Activated CD4-positive, alpha-beta T cell treated with anti-CD3 and anti-CD28 coated beads, Interleukin-2, amount 10 ng/mL, durations not matched to agents 24 days and 14 days (primary cell): ENCODE results near the gene MEGF11. TPM values are rescaled to one million over a fixed set of nuclear protein-coding genes. Genes with fewer than 3 reads are reported as not detected.
A peak's percentile ranks its signal among the peaks of the same experiment; 100 is the strongest.

Experiments used
- DNase-seq: peaks from one replicate; pipeline ENCODE4 v3.0.0; 2022
- H3K27ac Mint-ChIP-seq: one replicate; pipeline ENCODE4 v1.8.0; 2022; ENCODE audit warnings: mild to moderate bottlenecking, mixed read lengths
- H3K27me3 Mint-ChIP-seq: one replicate; pipeline ENCODE4 v1.8.0; 2022; ENCODE audit warnings: mixed read lengths
- H3K36me3 Mint-ChIP-seq: one replicate; pipeline ENCODE4 v1.8.0; 2022; ENCODE audit warnings: low read depth, mild to moderate bottlenecking, mixed read lengths
- H3K4me1 Mint-ChIP-seq: one replicate; pipeline ENCODE4 v1.8.0; 2021; ENCODE audit warnings: mixed read lengths
- H3K4me3 Mint-ChIP-seq: one replicate; pipeline ENCODE4 v1.8.0; 2022; ENCODE audit warnings: mild to moderate bottlenecking, moderate library complexity, mixed read lengths
- H3K9me3 Mint-ChIP-seq: one replicate; pipeline ENCODE4 v1.8.0; 2021; ENCODE audit warnings: mixed read lengths
- intact Hi-C: fragments of 100-400 bp; cut with micrococcal nuclease; formaldehyde crosslinking; loops from one replicate; pipeline ENCODE4 v1.15.1; 2023
- total RNA-seq: library from RNA; stranded (reverse); gene quantifications from 2 replicates; pipeline ENCODE4 v1.2.3, GENCODE V29; 2022

MEGF11 gene
- total RNA-seq, 1 donor from 2014 or later: not detected

- Mint-ChIP-seq H3K27me3 (peaks cover 37% of the 10 kb centered on the region), H3K4me3 (no peak overlapping the region)
- DNase-seq: no peak
Measured at GRCh38 chr15:65968511-65968910, 285.0 kb downstream of the MEGF11 start.

GRCh38 chr15:65964792-65965433 is 288.6 kb downstream of the MEGF11 start:
- Mint-ChIP-seq H3K4me3 (no peak overlapping the region), H3K27me3 (peaks cover 45% of the 10 kb centered on the region), H3K4me1 (peaks cover 3% of the 10 kb centered on the region), H3K36me3 (no peaks in the 10 kb centered on the region), H3K9me3 (no peaks in the 10 kb centered on the region), H3K27ac (no peak overlapping the region)
- no peak for DNase-seq
- intact Hi-C loops: no loop called here

More at GRCh38 chr15:65968511-65968910, 285.0 kb downstream of the MEGF11 start:
- H3K4me1 Mint-ChIP-seq: no peaks in the 10 kb centered on the region
- H3K27ac Mint-ChIP-seq: no peak overlapping the region
- no peaks in the 10 kb centered on the region for H3K9me3 Mint-ChIP-seq
- H3K36me3 Mint-ChIP-seq: no peaks in the 10 kb centered on the region
- intact Hi-C loops: no loop called here

GRCh38 chr15:65963911-65964482 is 289.6 kb downstream of the MEGF11 start:
- Mint-ChIP-seq H3K36me3 (no peaks in the 10 kb centered on the region), H3K27me3 (peaks cover 43% of the 10 kb centered on the region), H3K4me3 (no peak overlapping the region), H3K9me3 (no peaks in the 10 kb centered on the region), H3K4me1 (peaks cover 3% of the 10 kb centered on the region), H3K27ac (no peak overlapping the region)
- intact Hi-C loops: no loop called here
- no peak for DNase-seq

GRCh38 chr15:65963358-65963757 is 290.2 kb downstream of the MEGF11 start:
- Mint-ChIP-seq H3K36me3 (no peaks in the 10 kb centered on the region), H3K27ac (no peak overlapping the region), H3K4me1 (peaks cover 3% of the 10 kb centered on the region), H3K4me3 (no peak overlapping the region), H3K9me3 (no peaks in the 10 kb centered on the region), H3K27me3 (peaks cover 42% of the 10 kb centered on the region)
- intact Hi-C loops: no loop called here
- no peak for DNase-seq

- H3K4me3 Mint-ChIP-seq: no peak overlapping the region
- DNase-seq: no peak
- no peaks in the 10 kb centered on the region for H3K36me3 Mint-ChIP-seq
- peaks cover 35% of the 10 kb centered on the region for H3K27me3 Mint-ChIP-seq
- H3K9me3 Mint-ChIP-seq: no peaks in the 10 kb centered on the region
- no peak overlapping the region for H3K27ac Mint-ChIP-seq
- peaks cover 3% of the 10 kb centered on the region for H3K4me1 Mint-ChIP-seq
- intact Hi-C loops: no loop called here
Measured at GRCh38 chr15:65962187-65962586, 291.4 kb downstream of the MEGF11 start.

GRCh38 chr15:65960586-65960985 is 293.0 kb downstream of the MEGF11 start:
- H3K36me3 Mint-ChIP-seq: no peaks in the 10 kb centered on the region
- DNase-seq: no peak
- H3K4me3 Mint-ChIP-seq: no peak overlapping the region
- intact Hi-C loops: no loop called here
- H3K27me3 Mint-ChIP-seq: peaks cover 36% of the 10 kb centered on the region
- H3K4me1 Mint-ChIP-seq: peaks cover 3% of the 10 kb centered on the region
- no peak overlapping the region for H3K27ac Mint-ChIP-seq
- H3K9me3 Mint-ChIP-seq: no peaks in the 10 kb centered on the region

GRCh38 chr15:65958835-65959234 is 294.7 kb downstream of the MEGF11 start:
- Mint-ChIP-seq H3K27ac (no peak overlapping the region), H3K4me3 (no peak overlapping the region), H3K4me1 (peaks cover 3% of the 10 kb centered on the region), H3K27me3 (peaks cover 42% of the 10 kb centered on the region), H3K36me3 (no peaks in the 10 kb centered on the region), H3K9me3 (no peaks in the 10 kb centered on the region)
- DNase-seq: no peak
- intact Hi-C loops: no loop called here

GRCh38 chr15:65957451-65957850 is 296.1 kb downstream of the MEGF11 start:
- no peaks in the 10 kb centered on the region for H3K36me3 Mint-ChIP-seq
- H3K27ac Mint-ChIP-seq: no peak overlapping the region
- no peak overlapping the region for H3K4me3 Mint-ChIP-seq

GRCh38 chr15:65956899-65957298 is 296.7 kb downstream of the MEGF11 start:
- DNase-seq: no peak
- peaks cover 3% of the 10 kb centered on the region for H3K4me1 Mint-ChIP-seq

More at GRCh38 chr15:65957451-65957850, 296.1 kb downstream of the MEGF11 start:
- intact Hi-C loops: no loop called here
- Mint-ChIP-seq H3K9me3 (no peaks in the 10 kb centered on the region), H3K4me1 (peaks cover 3% of the 10 kb centered on the region), H3K27me3 (peaks cover 33% of the 10 kb centered on the region)
- no peak for DNase-seq

GRCh38 chr15:65956307-65956706 is 297.2 kb downstream of the MEGF11 start:
- intact Hi-C loops: no loop called here
- H3K4me3 Mint-ChIP-seq: no peak overlapping the region
- H3K27me3 Mint-ChIP-seq: peaks cover 26% of the 10 kb centered on the region
- DNase-seq: no peak
- H3K36me3 Mint-ChIP-seq: no peaks in the 10 kb centered on the region
- H3K27ac Mint-ChIP-seq: no peak overlapping the region
- no peaks in the 10 kb centered on the region for H3K9me3 Mint-ChIP-seq
- H3K4me1 Mint-ChIP-seq: peaks cover 3% of the 10 kb centered on the region

More at GRCh38 chr15:65956899-65957298, 296.7 kb downstream of the MEGF11 start:
- Mint-ChIP-seq H3K27ac (no peak overlapping the region), H3K4me3 (no peak overlapping the region), H3K9me3 (no peaks in the 10 kb centered on the region), H3K27me3 (peaks cover 30% of the 10 kb centered on the region), H3K36me3 (no peaks in the 10 kb centered on the region)
- intact Hi-C loops: no loop called here

GRCh38 chr15:65954289-65954741 is 299.2 kb downstream of the MEGF11 start:
- H3K27me3 Mint-ChIP-seq: peaks cover 14% of the 10 kb centered on the region

GRCh38 chr15:65953622-65954021 is 299.9 kb downstream of the MEGF11 start:
- Mint-ChIP-seq H3K36me3 (no peaks in the 10 kb centered on the region), H3K4me3 (no peak overlapping the region), H3K9me3 (no peaks in the 10 kb centered on the region), H3K27ac (no peak overlapping the region), H3K4me1 (peaks cover 4% of the 10 kb centered on the region), H3K27me3 (peaks cover 13% of the 10 kb centered on the region)
- intact Hi-C loops: no loop called here
- DNase-seq: no peak

More at GRCh38 chr15:65954289-65954741, 299.2 kb downstream of the MEGF11 start:
- Mint-ChIP-seq H3K4me3 (no peak overlapping the region), H3K36me3 (no peaks in the 10 kb centered on the region), H3K27ac (no peak overlapping the region), H3K4me1 (peaks cover 4% of the 10 kb centered on the region), H3K9me3 (no peaks in the 10 kb centered on the region)
- DNase-seq: no peak
- intact Hi-C loops: no loop called here

GRCh38 chr15:65952391-65953053 is 301.0 kb downstream of the MEGF11 start:
- Mint-ChIP-seq H3K4me3 (no peak overlapping the region), H3K9me3 (no peaks in the 10 kb centered on the region), H3K27ac (no peak overlapping the region), H3K4me1 (peaks cover 4% of the 10 kb centered on the region), H3K27me3 (peaks cover 17% of the 10 kb centered on the region), H3K36me3 (no peaks in the 10 kb centered on the region)
- intact Hi-C loops: no loop called here
- peak; percentile 63 for DNase-seq

GRCh38 chr15:65951007-65951406 is 302.5 kb downstream of the MEGF11 start:
- H3K4me3 Mint-ChIP-seq: no peak overlapping the region
- peaks cover 4% of the 10 kb centered on the region for H3K4me1 Mint-ChIP-seq
- intact Hi-C loops: no loop called here
- H3K27ac Mint-ChIP-seq: no peak overlapping the region
- H3K9me3 Mint-ChIP-seq: no peaks in the 10 kb centered on the region
- DNase-seq: no peak
- no peaks in the 10 kb centered on the region for H3K36me3 Mint-ChIP-seq
- H3K27me3 Mint-ChIP-seq: peaks cover 11% of the 10 kb centered on the region
